Stromal cell of bone marrow (primary cell): ENCODE measurements around the gene RAMP3.
A peak's percentile ranks its signal among the peaks of the same experiment; 100 is the strongest.
"Not testable (repeated sequence)": the region's sequence is repeated elsewhere in the genome, so short reads cannot be mapped to it uniquely, and the experiment has no call there.

ENCODE experiments used
- DNase-seq: peaks from one replicate; pipeline ENCODE4 v3.0.0-alpha.2; 2012; ENCODE audit warnings: low read depth

The RAMP3 gene

GRCh38 chr7:45157653-45158401 is at the start of gene RAMP3:
Gene RAMP3, plus strand, starts transcription at chr7:45157791. Its CDS starts 38 bp downstream, at chr7:45157829.
- no peak for DNase-seq

DNA sequence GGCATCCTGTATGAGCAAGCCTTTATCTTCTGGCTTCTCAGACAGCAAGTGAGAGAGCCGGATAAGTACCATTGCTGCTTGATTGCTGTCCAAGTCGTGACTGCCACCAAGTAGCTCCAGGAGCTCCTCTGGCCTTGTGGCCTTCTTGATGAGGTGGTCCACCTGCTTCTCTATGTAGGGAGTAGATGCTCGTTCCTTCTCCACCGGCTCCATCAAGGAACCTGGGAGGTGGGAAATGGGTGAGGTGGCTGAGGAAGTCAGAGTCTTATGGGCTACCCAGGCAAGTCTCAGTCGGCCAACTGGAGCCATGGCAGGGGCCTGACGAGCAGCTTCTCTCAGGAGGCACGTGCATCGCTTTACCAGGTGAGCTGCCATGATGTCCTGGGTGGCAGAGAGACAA is 48.7 kb upstream of the RAMP3 start:
- no peak for DNase-seq

DNA sequence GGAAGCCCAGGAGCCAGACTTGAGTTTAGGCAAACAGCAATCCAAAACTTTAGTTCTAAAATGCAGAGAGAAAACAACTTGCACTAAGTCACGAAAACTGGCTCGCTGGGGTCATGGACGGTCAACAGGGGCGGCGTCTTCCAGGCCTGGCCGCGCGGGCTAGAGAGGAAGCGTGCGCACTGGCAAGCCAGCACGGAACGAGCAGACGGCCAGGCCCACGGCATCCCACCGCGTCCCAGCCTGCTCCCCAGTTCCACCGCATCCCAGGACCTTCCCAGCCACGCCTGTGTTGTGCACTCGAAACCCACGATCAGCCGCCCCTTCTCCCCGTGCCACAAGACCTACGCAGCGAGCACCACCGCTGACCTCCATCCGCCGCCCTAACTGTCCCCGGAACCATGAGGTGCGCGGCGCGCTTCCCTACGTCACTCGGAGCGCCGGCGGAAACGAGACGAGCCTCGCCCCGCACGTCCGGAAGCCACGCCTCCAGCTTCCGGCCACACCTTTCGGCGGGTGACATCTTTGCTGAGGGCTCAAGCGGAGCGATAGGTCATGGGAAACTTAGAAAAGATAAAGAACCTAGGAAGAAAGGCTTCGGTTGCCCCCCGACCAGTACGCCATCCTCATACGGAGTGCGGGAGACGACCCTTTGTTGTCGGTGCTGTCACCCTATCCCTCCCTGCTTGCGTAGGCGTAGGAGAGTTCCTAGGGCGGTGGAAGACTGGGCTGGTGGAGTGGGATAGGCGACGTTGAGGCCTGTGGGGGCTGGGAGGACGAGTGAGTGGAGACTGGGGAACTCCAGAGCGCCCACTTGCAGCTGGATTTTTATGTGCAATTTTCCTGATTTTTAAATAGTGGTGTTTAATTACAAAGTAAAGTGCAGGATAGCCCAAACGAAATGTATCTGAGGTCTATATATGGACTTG is 46.0 kb upstream of the RAMP3 start, which contains the start of gene TBRG4:
TSS of gene TBRG4 (minus strand) at position 400 of the 926 bp plus-strand sequence. CDS start 2,460 bp downstream, outside the sequence.
- peak; percentile 89 for DNase-seq

DNA sequence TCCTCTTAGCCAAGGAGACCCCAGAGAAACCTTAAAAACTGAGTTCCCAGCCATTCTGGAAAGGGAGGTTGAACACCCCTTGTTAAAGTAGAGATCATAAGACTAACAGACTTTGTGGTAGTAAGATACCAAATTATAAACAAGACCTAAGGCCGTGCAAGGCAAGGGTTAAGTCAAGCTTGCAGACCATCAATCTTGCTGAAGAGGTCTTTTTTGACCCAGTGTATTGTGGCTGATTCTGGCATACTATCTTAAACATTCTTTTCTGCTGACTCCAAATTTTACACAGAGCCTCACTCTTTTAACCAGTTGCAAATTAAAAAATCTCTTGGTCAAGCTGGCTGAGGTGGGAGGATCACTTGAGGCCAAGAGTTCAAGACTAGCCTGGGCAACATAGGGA is 44.9 kb upstream of the RAMP3 start:
- no peak for DNase-seq

DNA sequence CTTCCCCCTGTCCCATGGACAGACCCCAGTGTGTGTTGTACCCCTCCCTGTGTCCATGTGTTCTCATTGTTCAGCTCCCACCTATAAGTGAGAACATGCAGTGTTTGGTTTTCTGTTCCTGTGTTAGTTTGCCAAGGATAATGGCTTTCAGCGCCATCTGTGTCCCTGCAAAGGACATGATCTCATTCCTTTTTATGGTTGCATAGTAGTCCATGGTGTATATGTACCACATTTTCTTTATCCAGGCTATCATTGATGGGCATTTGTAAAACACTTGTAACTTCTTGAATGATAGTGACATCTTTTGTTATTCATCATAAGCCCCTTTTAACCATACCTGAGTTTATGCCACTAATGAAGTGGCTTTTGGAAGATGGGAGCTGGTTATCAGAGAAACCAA is 43.3 kb upstream of the RAMP3 start:
- DNase-seq, result not testable (repeated sequence)

GRCh38 chr7:45114926-45115325 is 42.7 kb upstream of the RAMP3 start:
- DNase-seq, result no peak

- DNase-seq, result no peak
Observed at GRCh38 chr7:45116048-45116447, 41.5 kb upstream of the RAMP3 start.

GRCh38 chr7:45117582-45117981 is 40.0 kb upstream of the RAMP3 start:
- DNase-seq, result no peak

DNA sequence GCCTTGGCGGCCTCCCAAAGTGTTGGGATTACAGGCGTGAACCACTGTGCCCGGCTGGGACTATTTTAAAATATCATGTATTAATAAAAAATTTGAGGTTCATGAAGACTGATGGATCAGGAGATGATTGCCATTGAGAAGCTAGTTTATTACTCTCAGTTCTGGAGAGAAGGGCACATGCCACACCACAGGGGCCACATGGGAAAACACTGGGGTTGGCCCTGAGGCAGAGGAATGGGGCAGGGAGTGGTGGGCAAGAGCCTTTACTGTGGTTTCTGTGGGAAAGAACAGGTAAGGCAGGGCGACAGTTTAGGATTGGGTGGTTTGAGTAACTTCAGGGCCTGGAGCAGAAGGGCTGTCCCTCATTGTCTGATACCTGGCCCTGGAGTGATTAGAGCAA is 39.3 kb upstream of the RAMP3 start:
- no peak for DNase-seq

DNA sequence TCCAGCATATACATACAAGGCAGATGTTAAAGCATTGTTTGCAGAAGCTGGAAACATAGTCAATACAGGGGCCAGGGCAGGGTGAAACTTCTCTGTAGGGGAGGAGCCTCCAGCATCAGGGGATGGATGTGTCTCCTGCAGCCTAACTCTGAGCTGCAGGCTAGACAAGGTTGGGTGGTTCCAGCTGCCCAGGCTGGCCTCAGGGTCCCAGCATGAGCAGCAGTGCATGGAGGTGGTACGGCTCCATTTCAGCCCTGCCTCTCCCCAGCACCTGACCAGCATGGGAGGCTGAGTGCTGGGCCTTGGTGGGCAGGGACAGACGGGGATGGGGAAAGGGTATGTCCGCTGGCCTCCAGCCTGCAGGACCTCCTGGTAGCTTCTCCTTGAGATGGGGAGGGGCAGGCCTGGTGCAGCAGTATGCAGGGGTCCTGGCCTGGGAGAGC is 38.7 kb upstream of the RAMP3 start:
- DNase-seq, result no peak

GRCh38 chr7:45119550-45119949 is 38.0 kb upstream of the RAMP3 start:
- DNase-seq, result no peak

DNA sequence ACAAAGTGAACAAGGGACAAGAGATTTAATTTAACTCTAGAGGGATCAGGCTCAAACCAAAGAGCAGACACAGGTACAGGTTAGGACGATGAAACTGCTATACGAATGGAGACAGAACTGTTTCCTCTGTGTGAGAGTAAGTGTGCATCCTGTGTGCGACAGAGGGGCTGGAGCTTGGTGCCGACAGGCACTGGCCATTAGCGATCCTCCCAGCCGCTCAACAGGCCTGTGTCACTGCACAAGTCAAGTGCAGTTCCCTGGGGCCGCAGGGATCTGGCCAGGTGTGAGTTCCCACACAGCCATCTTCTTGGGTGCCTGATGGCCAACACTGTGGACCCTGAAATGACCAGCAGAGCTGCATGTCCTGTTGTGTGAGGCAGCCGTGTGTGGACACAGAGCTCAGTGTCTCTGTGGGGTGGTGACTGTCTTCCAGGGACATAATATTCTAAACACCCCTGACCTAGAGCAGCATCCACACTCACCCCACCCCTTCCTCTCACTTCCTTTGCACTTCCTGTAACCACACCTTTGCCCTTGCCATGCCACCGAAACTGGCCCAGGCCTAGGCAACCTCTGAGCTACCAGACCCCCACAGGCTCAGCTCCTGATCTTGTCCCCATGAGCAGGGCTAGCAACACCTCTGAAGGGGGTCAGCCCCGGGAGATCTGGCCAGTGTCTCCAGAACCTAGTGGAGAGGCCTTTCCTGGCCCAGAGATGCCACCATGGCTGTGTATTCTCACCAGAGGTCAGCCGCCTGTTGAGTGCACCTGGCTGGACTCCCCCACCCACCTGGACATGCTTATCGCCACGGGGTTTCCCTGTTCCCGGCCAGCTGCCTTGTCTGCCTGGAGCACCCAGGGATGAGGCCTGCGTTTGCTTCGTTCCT is 34.4 kb upstream of the RAMP3 start:
- no peak for DNase-seq

GRCh38 chr7:45123913-45124710 is 33.5 kb upstream of the RAMP3 start:
- DNase-seq, result no peak

DNA sequence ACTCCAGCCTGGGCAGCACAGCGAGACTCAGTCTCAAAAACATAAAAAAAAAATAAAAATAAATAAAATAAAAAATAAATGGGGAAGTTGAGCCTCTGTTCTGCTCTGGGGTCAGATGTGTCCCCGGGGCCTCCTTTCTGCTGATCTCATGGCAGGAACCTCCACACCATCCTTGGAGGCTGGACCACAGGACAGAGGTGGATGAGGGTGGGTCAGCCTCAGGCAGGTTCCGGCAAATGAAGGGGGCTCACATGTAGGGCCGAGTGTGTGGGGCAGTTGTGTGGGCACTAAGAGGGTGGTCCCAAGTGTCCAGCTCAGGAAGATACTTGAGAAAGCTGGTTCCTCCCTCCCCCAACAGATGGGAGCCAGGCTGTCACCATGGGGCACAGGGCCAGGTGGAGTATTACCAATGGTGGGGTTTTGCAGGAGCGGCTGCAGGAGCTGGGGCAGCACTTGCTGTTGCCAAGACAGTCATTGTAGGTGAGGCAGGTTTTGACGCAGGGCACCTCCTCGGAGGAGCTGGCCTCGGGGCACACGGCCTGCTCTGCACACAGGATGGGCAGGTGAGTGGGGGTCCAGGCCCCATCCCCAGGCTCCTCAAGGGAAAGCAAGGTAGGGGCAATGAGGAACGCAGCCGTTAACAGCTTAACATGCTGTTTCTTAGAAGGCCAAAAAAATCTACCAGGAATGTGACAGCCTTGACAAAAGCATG is 32.2 kb upstream of the RAMP3 start:
- DNase-seq, result no peak

GRCh38 chr7:45126201-45126600 is 31.4 kb upstream of the RAMP3 start:
- no peak for DNase-seq

- no peak for DNase-seq
Observed at GRCh38 chr7:45126920-45127319, 30.7 kb upstream of the RAMP3 start.

DNA sequence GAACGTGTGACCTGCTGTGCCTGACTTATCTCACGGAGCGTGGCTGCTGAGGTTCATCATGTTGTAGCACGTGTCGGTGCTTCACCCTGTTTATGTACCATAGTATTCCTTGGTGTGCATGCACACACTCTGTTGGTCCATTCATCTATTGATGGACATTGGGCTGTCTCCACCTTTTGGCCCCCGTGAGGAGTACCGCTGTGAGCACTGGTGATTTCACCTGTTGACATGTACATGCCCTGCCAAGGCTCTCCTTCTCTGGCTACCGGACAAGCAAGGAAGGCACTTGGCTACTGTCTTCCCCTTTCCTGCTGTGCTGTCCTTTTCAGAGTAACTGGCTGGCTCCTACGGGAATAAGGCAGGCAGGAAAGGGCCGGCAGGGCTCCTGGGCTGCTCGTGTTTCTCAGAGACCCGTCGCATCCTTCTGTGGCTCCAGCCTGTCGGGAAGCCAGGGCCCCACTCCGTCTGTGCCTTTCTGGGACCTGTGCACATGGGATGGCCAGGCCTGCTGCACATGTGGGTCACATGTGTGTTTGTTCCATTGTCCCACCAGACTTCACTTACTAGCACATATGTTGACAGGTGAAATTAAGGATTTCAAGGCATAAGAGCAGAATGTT is 28.3 kb upstream of the RAMP3 start:
- no peak for DNase-seq

- DNase-seq, result no peak
Observed at GRCh38 chr7:45129906-45130305, 27.7 kb upstream of the RAMP3 start.

DNA sequence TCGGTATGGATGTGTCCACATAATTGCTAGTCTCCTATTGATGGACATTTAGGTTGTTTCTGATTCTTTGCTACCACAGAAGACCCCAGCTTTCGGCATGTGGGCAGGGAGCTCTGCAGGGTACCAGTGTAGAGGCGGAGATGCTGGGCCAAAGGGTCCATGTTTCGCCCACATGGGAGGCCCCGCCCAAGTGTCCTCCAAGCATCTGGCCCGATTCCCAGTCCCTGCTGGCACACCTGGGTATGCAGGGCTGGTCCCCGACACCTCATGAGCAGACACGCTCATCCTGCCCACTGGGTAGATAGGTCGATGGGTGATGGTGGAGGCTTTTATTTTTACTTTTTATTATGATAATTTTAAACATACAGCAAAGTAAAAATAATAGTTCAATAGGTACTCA is 26.7 kb upstream of the RAMP3 start:
- DNase-seq, result no peak

DNA sequence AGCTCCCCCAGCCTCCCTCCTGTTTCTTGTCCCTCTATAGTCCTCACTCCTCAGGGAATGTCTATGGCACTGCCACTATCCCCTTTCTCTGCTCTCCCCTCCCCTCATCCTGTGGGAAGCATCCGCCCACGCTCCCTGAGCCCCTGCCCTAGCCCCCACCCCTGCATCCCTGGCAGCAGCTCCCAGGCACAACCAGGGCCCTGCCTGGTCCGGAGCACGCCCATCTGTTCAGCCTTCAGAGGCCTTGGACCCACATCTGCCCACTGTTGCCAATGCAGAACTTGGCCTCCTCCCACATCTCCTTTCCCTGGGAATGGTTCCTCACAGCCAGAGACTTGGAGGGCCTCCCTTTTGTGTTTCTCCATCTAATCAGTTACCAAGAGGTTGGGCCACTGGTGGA is 25.7 kb upstream of the RAMP3 start:
- DNase-seq, result no peak
